Panc1 (cell line): ENCODE measurements around the gene ACSM3.

Source experiments
- CTCF ChIP-seq: fragments of 450-650 bp; IDR thresholded peaks from 2 replicates; pipeline ENCODE4 v1.5.1; 2017; ENCODE audit warnings: mild to moderate bottlenecking
- POLR2AphosphoS5 ChIP-seq: IDR thresholded peaks from 2 replicates; pipeline ENCODE4 v1.6.1; 2012; ENCODE audit warnings: mild to moderate bottlenecking, low read depth, low read length, moderate library complexity
- REST ChIP-seq, 2 experiments: IDR thresholded peaks; 2 replicates each; pipeline ENCODE4 v1.6.1; 2011 to 2012; ENCODE audit warnings: low read depth in 2 of 2, control low read depth in 1 of 2, low read length in 1 of 2, mild to moderate bottlenecking in 1 of 2, moderate library complexity in 1 of 2; ENCODE audit not compliant: insufficient read depth in 1 of 2
- SIN3A ChIP-seq: IDR thresholded peaks from 2 replicates; pipeline ENCODE4 v1.6.1; 2012; ENCODE audit warnings: low read depth, mild to moderate bottlenecking, low read length, moderate library complexity, borderline replicate concordance; ENCODE audit not compliant: insufficient read depth
- TCF7L2 ChIP-seq: IDR thresholded peaks from 2 replicates; pipeline ENCODE4 v1.6.1; 2011; ENCODE audit warnings: mild to moderate bottlenecking, low read depth, low read length, inconsistent platforms

- no peak for TF ChIP-seq CTCF
- TF ChIP-seq POLR2AphosphoS5, result no peak
- no peak for TF ChIP-seq SIN3A
- TF ChIP-seq TCF7L2, result no peak
- TF ChIP-seq REST (IDR thresholded peaks at IDR 0.05; ENCODE audit: insufficient read depth in 1 of 2, low read depth in 2 of 2, low read length in 1 of 2), result no peak
These were observed at the start of gene ACSM3 for GRCh38 chr16:20763461-20764232.
